Activated naive CD8-positive, alpha-beta T cell treated with anti-CD3 and anti-CD28 coated beads, Interleukin-2, amount 50 U/mL, for 16 hours (primary cell): ENCODE measurements around the gene IL20.

Source experiments
- DNase-seq: peaks from one replicate; pipeline ENCODE4 v3.0.0-alpha.2; 2020; ENCODE audit warnings: low read depth, low spot score

Gene IL20

DNA sequence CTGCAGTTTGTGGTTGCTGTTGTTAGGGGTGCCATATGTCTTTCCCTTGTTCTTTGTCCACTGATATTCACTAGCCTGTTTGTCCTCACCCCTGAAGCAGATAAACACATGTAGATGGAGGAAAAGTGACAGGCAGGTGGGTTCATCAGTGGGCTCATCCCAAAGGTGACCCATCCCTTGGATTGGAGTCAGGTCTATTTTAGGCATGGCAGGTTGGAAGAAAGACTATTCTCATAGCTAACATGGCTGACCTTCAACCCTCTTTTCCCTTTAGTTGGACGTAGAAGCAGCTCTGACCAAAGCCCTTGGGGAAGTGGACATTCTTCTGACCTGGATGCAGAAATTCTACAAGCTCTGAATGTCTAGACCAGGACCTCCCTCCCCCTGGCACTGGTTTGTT lies 37.3 kb downstream of the IL20 start:
- DNase-seq, result no peak

DNA sequence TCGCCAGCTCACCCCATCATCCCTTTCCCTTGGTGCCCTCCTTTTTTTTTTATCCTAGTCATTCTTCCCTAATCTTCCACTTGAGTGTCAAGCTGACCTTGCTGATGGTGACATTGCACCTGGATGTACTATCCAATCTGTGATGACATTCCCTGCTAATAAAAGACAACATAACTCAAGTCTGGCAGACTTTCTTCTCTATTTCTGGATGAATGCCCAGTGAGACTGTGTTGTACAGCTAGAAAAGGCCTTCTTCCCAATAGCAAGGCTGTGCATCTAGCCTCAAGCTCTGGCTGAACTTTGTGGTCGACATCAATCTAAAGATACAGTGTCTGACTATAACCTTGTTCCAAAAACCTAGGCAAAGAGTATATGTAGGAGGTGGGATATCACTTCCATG lies 38.3 kb downstream of the IL20 start:
- no peak for DNase-seq

- DNase-seq, result no peak
Measured at GRCh38 chr1:206904423-206905142, 39.2 kb downstream of the IL20 start.

GRCh38 chr1:206905295-206906164 lies 40.1 kb downstream of the IL20 start:
- no peak for DNase-seq

DNA sequence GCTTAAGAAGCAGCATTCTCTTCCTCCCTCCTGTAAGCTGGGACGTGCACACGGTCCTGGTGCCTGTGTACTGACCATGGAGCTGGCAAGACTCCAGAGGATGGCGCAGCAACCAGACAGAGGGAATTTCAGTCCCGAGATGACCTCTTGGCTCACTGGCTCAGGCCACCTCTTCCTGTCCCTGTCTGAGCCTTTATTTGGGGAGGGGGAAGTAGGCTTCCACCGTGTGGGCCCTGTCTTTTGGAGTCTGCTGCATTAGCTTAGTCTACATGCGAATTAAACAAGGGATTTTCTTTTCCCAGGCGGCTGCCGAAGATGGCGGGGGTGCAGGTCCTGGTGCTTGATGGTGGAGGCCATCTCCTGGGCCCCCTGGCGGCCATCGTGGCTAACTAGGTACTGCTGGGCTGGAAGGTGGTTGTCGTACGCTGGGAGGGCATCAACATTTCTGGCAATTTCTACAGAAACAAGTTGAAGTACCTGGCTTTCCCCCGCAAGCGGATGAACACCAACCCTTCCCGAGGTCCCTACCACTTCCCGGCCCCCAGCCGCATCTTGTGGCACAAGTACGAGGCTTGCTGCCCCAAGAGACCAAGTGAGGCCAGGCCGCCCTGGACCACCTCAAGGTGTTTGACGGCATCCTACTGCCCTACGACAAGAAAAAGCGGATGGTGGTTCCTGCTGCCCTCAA lies 42.0 kb downstream of the IL20 start:
- no peak for DNase-seq

- no peak for DNase-seq
Measured at GRCh38 chr1:206908038-206908437, 42.6 kb downstream of the IL20 start.

DNA sequence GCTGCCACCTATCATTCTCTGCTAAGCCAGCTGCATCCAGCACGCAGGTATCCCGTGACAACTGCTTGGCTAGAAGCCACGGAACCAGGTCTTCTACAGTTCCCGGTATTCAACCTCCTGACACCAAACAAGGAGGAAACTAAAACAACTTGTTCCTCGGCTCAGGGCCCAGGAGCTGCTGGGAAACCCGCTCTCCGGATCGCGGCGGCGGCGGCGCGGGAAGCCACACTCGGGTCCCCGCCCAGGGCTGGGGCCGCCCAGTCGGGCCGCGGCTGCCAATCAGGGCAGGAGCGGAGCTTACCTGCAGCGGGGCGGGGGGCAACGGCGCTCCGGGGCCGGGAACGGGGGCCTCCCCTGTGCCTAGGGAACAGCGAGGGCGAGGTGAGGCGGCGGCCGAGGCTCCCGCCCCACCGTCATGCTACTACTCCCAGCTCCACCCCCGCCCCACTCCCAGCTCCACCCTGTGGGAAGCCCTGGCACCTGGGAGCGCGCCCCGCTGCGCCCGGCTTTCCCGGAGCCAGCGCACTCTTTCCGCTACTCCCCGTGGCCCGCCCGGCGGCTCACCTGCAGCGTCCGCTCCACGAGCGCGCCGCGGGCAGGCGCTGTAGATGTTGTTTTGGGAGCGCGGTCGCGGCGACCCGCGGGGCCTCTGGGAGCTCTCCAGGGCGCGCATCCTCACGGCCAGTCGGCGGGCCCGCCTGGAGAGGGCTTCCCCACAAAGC lies 43.9 kb downstream of the IL20 start:
- DNase-seq, result no peak

DNA sequence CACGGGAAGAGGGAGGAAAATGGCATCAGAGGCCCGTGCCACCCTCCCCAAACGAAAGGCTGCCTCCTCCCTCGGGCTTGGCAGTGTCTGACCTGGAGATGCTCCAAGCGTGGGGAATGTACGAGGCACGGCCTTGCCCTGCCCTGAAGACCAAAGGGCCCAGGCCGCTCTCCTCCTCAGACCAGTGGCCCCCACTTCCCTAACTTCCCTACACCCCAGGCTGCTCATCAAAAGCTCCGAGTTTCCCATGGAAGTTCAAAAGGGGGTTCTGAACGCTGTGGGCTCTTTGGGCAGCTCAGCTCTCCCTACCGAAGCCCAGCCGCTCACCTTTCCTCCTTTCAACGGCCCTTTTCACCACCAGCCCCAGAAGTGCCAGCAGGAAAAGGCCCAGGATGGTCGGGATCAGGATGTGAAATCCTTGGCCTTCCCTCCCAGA lies 44.5 kb downstream of the IL20 start:
- no peak for DNase-seq

DNA sequence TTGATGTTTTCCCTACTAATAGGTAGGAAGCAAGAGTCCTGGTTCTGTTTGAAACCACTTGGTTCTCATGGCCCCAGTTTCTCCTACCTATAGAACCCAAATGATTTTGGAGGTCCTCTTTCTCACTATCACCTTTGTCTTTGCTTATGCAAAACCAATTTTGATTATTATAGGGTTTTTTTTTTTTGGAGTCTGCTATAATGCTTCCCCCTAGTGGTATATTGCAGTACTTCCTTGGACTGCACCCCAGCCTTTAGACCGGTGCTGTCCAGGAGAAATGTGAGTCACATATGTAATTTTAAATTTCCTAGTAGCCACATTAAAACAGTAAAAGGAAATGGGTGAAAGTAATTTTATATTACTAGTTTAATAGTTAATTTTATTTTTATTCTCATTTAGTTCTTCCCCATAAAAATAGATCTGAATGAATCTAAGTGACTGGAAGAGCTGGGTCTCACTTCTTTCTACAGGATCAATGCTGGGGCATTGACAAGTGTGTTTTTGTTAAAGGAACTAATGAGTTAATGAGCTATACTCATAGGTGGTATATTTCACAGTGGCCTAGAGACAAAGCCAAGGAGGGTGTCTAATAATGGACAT lies 45.7 kb downstream of the IL20 start:
- DNase-seq, result no peak

DNA sequence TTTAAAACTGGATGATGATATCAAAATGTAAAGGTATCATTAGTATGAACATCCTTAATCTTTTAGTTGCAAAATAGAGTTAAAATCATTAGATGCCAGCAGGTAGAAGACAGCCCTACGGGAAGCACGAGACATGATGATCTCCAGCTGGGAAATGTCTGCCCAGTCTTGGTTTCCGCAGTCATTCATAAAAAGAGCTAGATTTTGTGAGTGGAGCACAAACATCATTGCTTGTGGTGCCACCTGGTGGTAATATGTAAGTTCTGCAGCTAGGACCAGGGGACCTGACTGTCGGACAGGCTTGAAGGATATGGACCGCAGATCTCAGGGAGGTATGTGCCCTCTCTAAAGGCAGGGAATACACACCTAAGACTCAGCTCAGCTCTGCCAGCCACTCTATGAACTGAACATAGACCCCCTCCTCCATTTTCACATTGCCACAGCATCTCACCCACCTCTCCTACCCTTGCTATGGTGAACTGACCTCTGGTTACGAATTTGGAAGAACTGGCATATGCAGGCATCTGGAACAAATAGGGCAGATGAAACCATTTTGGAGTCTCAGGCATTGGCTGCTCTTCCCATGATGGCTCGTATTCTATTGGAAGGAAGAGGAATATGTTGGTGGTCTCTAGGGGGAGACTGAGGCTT lies 47.1 kb downstream of the IL20 start:
- no peak for DNase-seq

- DNase-seq, result no peak
Measured at GRCh38 chr1:206913766-206914537, 48.5 kb downstream of the IL20 start.

DNA sequence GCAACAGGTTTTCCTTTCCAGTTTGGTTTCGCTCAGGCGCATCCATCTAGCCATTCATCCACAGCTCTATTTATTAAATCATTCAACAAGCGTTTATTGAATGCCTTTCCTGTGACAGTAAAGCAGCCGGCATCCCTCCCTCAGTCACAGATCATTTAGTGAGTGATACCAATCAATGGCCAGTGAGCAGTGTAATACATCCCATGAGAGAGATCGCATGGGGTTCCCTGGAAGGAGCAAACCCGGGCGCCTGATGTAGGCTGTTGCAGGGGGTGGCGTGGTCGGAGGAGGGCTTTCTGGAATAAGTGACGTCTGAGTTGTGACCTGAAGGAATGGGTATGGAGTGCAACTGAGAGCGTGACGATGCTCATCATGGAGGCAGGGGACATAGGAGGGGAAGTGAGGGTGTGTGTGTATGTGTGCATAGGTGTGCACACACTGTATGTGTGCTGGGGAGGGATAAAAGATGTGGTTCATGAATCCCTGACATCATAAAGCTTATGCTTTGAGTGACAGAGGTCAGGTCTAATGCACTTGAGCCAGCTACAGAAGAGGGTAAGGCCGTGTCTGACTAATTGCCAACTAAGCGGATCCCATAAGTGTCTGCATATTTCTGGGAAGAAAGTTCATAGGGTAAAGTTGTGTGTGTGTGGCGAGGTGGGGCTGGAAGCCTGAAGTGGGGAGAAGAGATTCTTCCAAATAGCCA lies 49.8 kb downstream of the IL20 start:
- DNase-seq, result no peak

GRCh38 chr1:206916000-206916709 lies 50.7 kb downstream of the IL20 start:
- DNase-seq, result no peak

DNA sequence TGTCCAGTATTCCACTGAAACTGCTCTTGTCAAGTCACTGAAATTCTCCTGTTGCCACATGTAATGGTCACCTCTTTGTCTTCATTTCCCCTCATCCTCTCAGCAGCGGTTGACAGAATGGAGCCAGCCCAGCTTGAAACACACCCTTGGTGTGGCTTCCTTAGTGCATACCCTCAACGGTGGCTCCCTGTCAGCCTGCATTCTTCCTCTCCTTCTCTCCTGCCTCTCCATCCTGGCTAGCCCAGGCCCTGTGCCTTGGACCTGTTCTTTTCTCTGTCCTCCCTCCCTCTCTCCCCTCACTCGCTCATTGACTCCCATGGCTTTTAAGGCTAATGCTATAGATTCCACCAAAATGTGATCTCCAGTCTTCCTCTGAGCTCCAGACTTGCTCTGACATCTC lies 52.7 kb downstream of the IL20 start:
- no peak for DNase-seq
